Cortex of kidney (tissue), 1 donor: ENCODE results near the gene LRRC23.
"Not testable (repeated sequence)": the region's sequence is repeated elsewhere in the genome, so short reads cannot be mapped to it uniquely, and the experiment has no call there.

Experiments used
- DNase-seq: peaks from one replicate; lab custom pipeline; 2025; lab: John Stamatoyannopoulos, UW

Gene LRRC23

GRCh38 chr12:6902448-6902847 lies 2.2 kb upstream of the LRRC23 start:
- no peak for DNase-seq

DNA sequence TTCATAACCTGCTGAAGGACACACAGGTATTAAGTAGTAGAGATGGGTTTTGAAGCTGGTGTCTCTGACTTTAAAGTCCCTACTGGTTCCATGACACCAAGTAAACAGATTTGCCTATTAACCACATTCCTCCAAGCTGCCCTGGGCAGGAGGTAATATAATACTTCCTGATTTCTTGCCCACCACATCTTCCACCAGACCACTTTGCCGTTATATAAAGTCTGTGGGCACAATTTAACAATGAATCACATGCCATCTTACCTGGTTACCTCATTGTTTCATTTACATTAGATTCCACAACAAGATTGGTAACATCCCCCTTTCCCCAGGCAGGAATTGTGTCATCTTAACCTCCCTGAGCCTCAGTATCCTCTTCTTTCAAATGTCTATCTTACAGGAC lies 900 bp upstream of the LRRC23 start:
- DNase-seq = no peak

GRCh38 chr12:6905414-6906040 lies 905 bp downstream of the LRRC23 start:
- no peak for DNase-seq

DNA sequence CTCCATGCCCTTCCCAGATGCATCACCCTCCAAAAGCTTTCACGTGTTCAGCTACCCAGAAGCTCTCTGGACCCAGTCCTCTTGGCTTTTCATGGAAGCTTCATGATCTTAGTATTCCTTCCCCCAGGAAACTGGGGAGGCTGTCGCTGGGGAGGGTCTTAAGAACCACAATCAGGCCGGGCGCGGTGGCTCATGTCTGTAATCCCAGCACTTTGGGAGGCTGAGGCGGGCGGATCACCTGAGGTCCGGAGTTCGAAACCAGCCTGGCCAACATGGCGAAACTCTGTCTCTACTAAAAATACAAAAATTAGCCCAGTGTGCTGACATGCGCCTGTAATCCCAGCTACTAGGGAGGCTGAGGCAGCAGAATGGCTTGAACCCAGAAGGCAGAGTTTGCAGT lies 3.5 kb downstream of the LRRC23 start:
- not testable (repeated sequence) for DNase-seq

DNA sequence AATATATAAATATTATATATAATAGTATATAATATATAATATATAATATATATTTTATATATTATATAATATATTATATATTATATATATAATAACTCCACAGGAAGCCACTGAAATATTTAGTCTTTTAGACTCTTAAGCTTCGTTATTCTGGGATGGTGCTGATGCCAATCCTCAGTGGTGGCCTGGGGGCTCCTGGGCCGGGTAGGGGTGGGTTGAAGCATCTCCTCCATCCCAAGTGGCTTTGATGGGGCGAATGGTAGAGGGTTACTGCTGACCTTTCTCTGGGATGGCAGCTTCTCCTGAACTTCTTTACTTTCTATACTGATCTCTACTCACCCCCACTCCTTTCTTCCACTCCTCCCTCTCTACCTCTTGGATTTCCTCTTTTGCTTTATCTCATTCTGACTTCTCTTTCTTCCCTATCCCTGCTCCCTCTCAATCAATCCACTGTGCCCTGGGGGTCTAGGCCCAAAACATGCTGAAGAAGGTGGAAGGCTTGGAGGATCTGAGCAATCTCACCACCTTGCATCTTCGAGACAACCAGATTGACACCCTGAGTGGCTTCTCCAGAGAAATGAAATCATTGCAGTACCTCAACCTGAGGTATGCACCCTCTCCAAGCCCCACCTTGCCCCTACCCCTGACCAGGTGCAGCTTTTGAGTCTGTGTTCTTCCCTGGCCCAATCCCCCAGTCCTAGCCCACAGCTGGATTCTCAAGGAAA lies 5.0 kb downstream of the LRRC23 start:
- no peak for DNase-seq

DNA sequence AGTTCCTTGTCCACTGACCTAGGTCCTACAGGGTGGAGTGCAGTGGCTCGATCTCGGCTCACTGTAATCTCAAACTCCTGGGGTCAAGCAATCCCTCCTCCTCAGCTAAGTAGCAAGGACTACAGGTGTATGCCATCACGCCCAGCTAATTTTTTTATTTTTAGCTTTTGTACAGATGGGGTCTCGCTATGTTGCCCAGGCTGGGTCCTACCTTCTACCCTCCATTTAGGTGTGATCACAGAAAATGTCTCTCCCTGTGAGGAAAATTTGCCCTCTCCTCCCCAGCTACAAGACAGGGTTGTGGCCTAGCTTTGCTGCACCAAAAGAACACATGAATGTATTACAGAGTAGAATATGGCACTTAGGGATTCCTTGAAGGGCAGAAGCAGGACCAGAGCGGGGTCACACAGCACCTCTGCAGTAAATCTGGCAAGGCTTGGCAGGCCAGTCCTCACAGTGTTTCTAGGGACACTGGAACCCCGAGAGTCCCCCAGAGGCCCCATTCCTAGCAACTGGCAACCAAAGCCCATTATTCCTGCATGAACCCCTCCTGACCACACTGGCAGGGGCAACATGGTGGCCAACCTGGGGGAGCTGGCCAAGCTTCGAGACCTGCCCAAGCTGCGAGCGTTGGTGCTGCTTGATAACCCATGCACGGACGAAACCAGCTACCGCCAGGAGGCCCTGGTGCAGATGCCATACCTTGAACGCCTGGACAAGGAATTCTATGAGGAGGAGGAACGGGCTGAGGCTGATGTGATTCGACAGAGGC lies 7.7 kb downstream of the LRRC23 start:
- no peak for DNase-seq

DNA sequence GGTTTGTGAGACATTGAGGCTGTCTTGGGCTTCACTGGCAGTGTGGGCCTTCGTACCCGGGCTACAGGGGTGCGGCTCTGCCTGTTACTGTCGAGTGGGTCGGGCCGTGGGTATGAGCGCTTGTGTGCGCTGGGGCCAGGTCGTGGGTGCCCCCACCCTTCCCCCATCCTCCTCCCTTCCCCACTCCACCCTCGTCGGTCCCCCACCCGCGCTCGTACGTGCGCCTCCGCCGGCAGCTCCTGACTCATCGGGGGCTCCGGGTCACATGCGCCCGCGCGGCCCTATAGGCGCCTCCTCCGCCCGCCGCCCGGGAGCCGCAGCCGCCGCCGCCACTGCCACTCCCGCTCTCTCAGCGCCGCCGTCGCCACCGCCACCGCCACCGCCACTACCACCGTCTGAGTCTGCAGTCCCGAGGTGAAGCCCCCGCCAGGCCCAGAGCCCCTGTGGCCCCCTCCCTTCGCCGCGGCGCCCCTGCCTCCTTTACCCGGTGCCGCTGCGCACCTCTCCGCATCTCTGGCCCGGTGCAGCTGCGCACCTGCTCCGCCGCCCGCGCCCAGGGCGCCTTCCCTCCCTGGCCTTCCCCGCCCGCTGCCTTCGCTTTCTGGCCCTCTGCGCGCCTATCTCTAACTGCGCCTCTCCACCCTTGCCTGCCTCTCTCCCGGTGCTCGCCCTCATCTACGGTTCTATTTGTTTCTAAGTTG lies 9.8 kb downstream of the LRRC23 start, which contains the start of gene ENO2:
ENO2 (plus strand) TSS at position 335 of the 701 bp plus-strand sequence. CDS start 1,253 bp downstream, outside the sequence.
- DNase-seq = no peak

DNA sequence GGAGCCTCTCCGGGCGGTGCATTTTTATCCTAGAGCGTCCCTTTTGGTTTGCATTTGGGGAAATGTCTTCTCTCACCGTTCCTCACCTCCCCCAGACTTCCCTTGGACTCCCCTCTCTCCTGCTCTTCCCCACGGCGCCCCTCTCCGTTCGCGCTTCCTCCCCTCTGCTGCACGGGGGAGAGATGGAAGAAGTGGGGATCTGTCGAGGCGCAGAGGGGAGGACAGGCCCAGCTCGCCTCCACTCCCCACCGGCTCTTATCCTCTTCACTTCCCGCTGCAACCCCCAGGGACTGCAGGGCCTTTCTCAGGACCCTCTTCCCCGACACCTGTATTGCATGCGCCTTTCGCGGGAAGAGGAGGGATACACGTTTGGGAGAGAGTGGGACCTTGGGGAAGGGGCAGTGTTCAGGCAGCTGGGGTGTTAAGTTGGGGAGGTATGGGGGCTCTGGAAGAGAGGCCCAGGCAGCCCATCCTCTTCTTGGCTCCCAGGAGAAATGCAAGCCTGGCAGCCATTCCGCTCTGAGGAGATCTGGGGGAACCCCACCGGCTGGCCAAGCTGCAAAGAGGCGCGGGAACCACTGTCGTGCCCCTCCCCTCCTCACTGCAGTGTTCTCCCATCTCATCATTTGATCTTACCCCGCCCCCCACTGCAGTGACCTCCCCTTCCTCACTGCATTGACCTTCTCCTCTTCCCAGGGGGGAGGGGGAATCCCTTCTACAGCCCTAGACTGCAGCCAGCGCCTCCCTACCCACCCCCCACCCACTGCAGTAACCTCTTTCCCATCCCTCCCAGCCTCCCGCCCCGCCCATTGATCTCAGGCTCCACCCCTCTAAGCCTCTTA lies 10.5 kb downstream of the LRRC23 start:
- no peak for DNase-seq

DNA sequence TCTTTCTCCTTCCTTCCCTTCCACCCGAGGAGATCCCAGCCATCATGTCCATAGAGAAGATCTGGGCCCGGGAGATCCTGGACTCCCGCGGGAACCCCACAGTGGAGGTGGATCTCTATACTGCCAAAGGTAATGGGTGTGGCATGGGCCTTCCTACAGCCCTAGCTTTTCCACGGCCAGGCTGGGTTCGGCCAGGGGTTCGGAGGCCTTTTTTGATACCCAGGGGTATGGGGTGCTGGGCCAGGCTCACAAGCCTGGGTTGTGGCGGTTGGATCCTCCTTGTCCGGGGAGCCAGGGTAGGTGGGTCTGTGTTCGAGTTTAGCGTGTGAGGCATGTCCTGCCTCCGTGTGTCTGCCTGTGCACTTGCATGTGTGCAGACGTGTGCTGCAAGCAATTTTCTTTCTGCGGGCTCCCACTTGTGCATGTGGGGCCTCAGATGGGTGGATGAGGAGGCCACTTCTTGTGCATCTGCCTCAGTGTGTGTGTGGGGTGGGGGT lies 11.2 kb downstream of the LRRC23 start:
- no peak for DNase-seq

DNA sequence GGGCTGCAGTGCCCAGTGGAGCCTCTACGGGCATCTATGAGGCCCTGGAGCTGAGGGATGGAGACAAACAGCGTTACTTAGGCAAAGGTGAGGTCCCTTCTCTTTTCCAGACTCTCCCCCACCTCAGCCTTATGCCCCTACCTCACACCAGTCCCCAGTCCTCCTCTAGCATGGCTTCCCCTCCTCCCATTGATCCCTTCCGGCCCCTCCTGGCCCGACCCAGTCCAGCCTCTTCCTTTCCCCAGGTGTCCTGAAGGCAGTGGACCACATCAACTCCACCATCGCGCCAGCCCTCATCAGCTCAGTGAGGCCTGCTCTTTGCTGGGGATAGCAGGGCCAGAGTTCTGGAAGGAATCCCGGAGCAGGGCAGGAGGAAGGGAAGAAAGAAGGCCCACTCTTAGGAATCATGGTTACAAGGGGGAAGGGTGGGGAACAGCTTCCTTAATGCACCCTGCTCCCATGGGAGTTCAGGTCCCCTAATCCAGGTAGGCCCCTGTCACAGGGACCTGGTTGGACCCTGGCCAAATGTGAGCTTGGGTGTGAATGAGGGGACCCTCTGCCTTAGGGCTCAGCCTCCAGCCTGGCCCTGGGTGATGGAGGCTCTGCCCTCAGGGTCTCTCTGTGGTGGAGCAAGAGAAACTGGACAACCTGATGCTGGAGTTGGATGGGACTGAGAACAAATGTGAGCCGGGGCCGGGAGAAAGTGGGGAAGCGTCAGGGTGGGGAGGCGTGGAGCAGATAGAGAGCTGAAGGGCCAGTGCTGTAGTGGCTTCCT lies 12.0 kb downstream of the LRRC23 start:
- DNase-seq = no peak

DNA sequence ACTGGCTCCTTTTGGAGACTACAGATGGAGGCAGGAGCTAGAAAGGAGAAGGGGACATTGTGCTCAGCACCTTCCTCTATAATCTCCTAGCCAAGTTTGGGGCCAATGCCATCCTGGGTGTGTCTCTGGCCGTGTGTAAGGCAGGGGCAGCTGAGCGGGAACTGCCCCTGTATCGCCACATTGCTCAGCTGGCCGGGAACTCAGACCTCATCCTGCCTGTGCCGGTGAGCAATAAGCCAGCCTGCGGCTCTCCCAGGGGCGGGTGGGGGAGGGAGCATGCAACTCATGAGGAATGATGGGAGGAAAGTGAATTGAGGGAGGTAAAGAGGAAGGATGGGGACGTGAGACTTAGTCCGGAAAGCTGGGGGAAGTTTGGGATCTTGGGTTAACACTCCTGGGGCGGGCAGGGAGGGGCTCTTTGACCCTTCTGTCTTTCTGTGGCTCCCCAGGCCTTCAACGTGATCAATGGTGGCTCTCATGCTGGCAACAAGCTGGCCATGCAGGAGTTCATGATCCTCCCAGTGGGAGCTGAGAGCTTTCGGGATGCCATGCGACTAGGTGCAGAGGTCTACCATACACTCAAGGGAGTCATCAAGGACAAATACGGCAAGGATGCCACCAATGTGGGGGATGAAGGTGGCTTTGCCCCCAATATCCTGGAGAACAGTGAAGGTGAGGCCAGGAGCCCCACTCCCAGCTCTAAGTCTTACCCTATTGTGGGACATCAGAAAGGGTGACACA lies 13.0 kb downstream of the LRRC23 start:
- no peak for DNase-seq

DNA sequence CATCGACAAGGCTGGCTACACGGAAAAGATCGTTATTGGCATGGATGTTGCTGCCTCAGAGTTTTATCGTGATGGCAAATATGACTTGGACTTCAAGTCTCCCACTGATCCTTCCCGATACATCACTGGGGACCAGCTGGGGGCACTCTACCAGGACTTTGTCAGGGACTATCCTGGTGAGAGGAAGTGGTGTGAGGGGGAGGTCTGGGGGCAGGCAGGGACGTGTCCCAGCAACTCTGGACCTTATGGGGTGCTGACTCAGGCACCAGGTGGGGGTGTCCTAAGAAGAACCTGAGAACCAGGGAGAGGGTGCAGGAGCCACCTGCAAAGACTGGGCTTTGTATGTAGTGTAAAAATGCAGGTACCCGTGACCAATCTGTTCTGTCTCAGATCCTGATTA lies 15.0 kb downstream of the LRRC23 start:
- no peak for DNase-seq

GRCh38 chr12:6921539-6921938 lies 16.9 kb downstream of the LRRC23 start:
- no peak for DNase-seq

DNA sequence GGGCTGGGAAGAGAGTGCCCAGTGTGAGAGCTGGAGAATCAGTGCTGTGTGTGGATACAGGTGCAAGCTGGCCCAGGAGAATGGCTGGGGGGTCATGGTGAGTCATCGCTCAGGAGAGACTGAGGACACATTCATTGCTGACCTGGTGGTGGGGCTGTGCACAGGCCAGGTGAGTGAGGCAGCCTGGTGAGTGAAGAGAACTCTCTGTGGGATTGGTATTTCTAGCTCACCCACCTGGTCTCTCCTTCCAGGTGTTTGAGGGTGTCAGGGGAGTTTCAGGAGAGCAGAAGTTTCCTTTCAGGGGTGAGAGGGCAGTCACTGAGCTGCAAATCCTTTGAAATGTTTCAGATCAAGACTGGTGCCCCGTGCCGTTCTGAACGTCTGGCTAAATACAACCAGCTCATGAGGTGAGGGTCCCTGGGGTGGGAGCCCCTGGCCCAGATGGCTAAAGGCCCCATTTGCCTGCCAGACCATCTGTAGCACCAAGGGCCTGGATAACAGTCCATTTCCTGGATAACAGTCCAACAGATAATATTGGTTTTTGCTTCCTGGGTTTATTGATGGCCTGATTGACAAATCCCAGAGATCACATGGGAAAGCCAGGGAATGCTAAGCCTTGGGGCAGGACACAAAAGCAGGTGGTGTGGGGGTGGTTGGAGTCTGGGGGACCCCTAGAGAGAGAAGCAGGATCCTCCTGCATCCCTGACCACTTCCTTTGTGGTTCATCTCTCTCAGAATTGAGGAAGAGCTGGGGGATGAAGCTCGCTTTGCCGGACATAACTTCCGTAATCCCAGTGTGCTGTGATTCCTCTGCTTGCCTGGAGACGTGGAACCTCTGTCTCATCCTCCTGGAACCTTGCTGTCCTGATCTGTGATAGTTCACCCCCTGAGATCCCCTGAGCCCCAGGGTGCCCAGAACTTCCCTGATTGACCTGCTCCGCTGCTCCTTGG lies 17.6 kb downstream of the LRRC23 start:
- DNase-seq = no peak

DNA sequence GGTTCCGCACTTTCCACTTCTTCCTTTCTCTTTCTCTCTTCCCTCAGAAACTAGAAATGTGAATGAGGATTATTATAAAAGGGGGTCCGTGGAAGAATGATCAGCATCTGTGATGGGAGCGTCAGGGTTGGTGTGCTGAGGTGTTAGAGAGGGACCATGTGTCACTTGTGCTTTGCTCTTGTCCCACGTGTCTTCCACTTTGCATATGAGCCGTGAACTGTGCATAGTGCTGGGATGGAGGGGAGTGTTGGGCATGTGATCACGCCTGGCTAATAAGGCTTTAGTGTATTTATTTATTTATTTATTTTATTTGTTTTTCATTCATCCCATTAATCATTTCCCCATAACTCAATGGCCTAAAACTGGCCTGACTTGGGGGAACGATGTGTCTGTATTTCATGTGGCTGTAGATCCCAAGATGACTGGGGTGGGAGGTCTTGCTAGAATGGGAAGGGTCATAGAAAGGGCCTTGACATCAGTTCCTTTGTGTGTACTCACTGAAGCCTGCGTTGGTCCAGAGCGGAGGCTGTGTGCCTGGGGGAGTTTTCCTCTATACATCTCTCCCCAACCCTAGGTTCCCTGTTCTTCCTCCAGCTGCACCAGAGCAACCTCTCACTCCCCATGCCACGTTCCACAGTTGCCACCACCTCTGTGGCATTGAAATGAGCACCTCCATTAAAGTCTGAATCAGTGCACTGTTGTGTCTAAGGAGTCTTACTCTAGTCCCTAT lies 18.5 kb downstream of the LRRC23 start:
- no peak for DNase-seq

GRCh38 chr12:6923851-6924250 lies 19.2 kb downstream of the LRRC23 start:
- no peak for DNase-seq

GRCh38 chr12:6925239-6925539 lies 20.6 kb downstream of the LRRC23 start:
- DNase-seq = no peak
